Testis (tissue), 3 donors: Measurements from ENCODE around the gene ZCCHC14. TPM values are rescaled to one million over a fixed set of nuclear protein-coding genes. Genes with fewer than 3 reads are reported as not detected.

Experiments used
- DNase-seq: peaks from one replicate; pipeline ENCODE4 v3.0.0-alpha.2; 2019
- H3K27ac ChIP-seq, 2 donors: fragments of 200-600 bp; sonication (generic); one replicate each; pipeline ENCODE4 v1.5.1; 2019
- H3K27me3 ChIP-seq: fragments of 200-600 bp; sonication (generic); one replicate; pipeline ENCODE4 v1.5.1; 2019
- H3K36me3 ChIP-seq: fragments of 200-600 bp; sonication (generic); one replicate; pipeline ENCODE4 v1.5.1; 2017; ENCODE audit warnings: low read depth; ENCODE audit errors: missing control alignments
- H3K4me1 ChIP-seq: fragments of 200-600 bp; sonication (generic); one replicate; pipeline ENCODE4 v1.5.1; 2019
- H3K4me3 ChIP-seq, 2 donors: fragments of 200-600 bp; sonication (generic); one replicate each; pipeline ENCODE4 v1.5.1; 2017 to 2019
- H3K9me3 ChIP-seq: fragments of 200-600 bp; sonication (generic); one replicate; pipeline ENCODE4 v1.5.1; 2017
- CTCF ChIP-seq, 3 experiments: fragments of 450-650 bp in 2 of 3; fragments of 200-600 bp in 1 of 3; sonication (generic) in 1 of 3; IDR thresholded peaks; one replicate each; pipeline ENCODE4 v1.5.1; 2016 to 2019; ENCODE audit warnings: antibody characterized with exemption in 3 of 3, mild to moderate bottlenecking in 2 of 3, moderate library complexity in 1 of 3
- POLR2A ChIP-seq: fragments of 450-650 bp; IDR thresholded peaks from one replicate; pipeline ENCODE4 v1.6.1; 2017; ENCODE audit warnings: antibody characterized with exemption, mild to moderate bottlenecking, moderate library complexity
- WGBS, 2 donors: methylation state at CpG; one replicate each; pipeline ENCODE4 v1.1.5; 2018; 5-methylcytosine and 5-hydroxymethylcytosine counted together
- intact Hi-C: fragments of 100-400 bp; cut with DNase I; formaldehyde crosslinking; loops from one replicate; pipeline ENCODE4 v1.15.1; 2023; ENCODE audit warnings: low total_unique reads
- polyA plus RNA-seq: library from polyadenylated mRNA; stranded (reverse); fragments of 350-450 nt; fragmentation: Illumina TruSeq; extraction: RNeasy Lipid Tissue Mini Kit (QIAGEN cat#74804); gene quantifications from one replicate; pipeline ENCODE4 v1.2.3, GENCODE V29; 2014; ENCODE audit warnings: low read depth, low replicate concordance; ENCODE audit not compliant: insufficient read depth
- total RNA-seq, 2 donors: library from RNA; depleted of rRNA; stranded (reverse); fragments of >200 nt; gene quantifications; one replicate each; pipeline ENCODE4 v1.2.3, GENCODE V29; 2016

ZCCHC14 gene
- total and polyA plus RNA-seq, 3 donors from 2014 or later, result 82.3 to 130 (median 94.0) TPM

DNA sequence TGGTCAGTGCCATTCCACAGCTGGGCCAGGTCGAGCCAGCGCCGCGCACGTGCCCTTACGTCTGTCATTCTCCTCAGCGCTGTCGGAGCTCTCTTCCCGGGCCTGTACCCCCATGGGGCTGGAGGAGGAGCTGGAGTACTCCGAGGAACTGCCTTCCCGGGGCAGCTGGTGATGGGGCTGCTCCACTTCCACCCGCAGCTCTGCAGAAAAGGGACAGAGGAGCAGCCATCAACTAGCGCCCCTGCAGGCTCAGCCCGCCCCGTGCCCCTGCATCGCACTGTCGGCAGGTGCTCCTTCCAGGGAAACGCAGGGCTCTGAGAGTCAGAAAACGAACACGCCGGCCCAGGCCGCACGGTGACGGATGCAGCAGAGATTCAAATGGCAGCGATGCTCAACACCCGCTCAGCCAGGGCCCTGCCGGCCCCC, 79.8 kb downstream of the ZCCHC14 start:
- H3K27me3 ChIP-seq, result no peaks in the 10 kb centered on the region
- WGBS, 2 donors, result 86 to 93% methylated on average over 8 to 27 of the region's 27 CpGs
- TF ChIP-seq CTCF (IDR thresholded peaks at IDR 0.05), result no peak
- TF ChIP-seq POLR2A, result no peak
- intact Hi-C loops, result loop anchor here (10.0 kb wide), 2 partner anchors 222 to 352 kb away; partner anchors contain the start of gene KLHDC4
- H3K27ac ChIP-seq, result no peak overlapping the region
- no peaks in the 10 kb centered on the region for H3K9me3 ChIP-seq
- H3K4me1 ChIP-seq, result no peaks in the 10 kb centered on the region
- no peak overlapping the region for H3K4me3 ChIP-seq
- DNase-seq, result no peak
- H3K36me3 ChIP-seq, result peaks cover 3% of the 10 kb centered on the region

DNA sequence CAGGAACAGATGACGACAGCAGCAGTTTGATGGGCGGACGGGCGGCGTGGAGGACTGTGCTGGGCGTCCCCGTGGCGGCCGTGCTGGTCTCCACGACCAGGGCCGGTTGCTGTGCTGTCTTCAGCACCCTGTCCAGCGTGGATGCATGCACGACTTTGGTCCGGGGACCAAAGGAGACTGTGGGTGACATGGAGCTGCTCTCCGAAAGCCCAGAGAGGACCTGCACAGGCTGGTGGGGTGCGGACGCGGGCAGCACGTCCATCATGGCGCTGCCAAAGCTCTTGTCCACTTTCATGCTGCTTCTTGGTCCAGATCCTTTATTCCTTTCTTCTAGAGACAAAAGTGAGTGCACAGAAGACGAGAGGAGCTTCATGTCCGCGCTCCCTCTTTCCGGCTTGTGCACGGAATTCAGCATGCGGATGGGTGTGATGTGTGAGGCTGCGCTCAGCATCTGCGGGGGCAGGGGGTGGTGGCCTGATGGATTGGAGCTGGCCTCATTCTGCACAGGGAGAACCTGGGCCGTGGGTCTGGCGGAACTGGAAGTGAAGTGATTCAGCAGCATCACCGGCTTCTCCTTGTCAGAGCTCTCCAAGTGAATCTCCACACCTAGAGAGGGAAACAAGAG, 80.3 kb downstream of the ZCCHC14 start:
- TF ChIP-seq CTCF (IDR thresholded peaks at IDR 0.05), result no peak
- no peak for TF ChIP-seq POLR2A
- Histone ChIP-seq H3K27ac (no peak overlapping the region), H3K9me3 (no peaks in the 10 kb centered on the region), H3K4me1 (no peaks in the 10 kb centered on the region), H3K36me3 (peaks cover 3% of the 10 kb centered on the region), H3K27me3 (no peaks in the 10 kb centered on the region), H3K4me3 (no peak overlapping the region)
- intact Hi-C loops, result loop anchor here (10.0 kb wide), 2 partner anchors 222 to 352 kb away; partner anchors contain the start of gene KLHDC4
- no peak for DNase-seq
- WGBS, 2 donors, result 88 to 89% methylated on average over 30 to 31 of the region's 31 CpGs

- H3K4me3 ChIP-seq, result no peak overlapping the region
- WGBS, 2 donors, result 93% methylated on average over 29 to 45 of the region's 49 CpGs
- H3K4me1 ChIP-seq, result no peaks in the 10 kb centered on the region
- DNase-seq, result no peak
- H3K27ac ChIP-seq, result no peak overlapping the region
- no peaks in the 10 kb centered on the region for H3K9me3 ChIP-seq
- H3K36me3 ChIP-seq, result peaks cover 3% of the 10 kb centered on the region
- H3K27me3 ChIP-seq, result no peaks in the 10 kb centered on the region
- no peak for TF ChIP-seq CTCF (IDR thresholded peaks at IDR 0.05)
- no peak for TF ChIP-seq POLR2A
- intact Hi-C loops, result loop anchor here (10.0 kb wide), 2 partner anchors 223 to 353 kb away; partner anchors contain the start of gene KLHDC4
Measured at GRCh38 chr16:87411375-87412271, 81.2 kb downstream of the ZCCHC14 start.

GRCh38 chr16:87410968-87411367, 81.9 kb downstream of the ZCCHC14 start:
- TF ChIP-seq POLR2A, result no peak
- no peak for TF ChIP-seq CTCF (IDR thresholded peaks at IDR 0.05)
- intact Hi-C loops, result loop anchor here (10.0 kb wide), 2 partner anchors 224 to 354 kb away; partner anchors contain the start of gene KLHDC4
- Histone ChIP-seq H3K27ac (no peak overlapping the region), H3K27me3 (no peaks in the 10 kb centered on the region), H3K36me3 (peaks cover 3% of the 10 kb centered on the region), H3K4me3 (no peak overlapping the region), H3K4me1 (no peaks in the 10 kb centered on the region), H3K9me3 (no peaks in the 10 kb centered on the region)
- WGBS, 2 donors, result 82 to 83% methylated on average over 13 to 14 of the region's 14 CpGs
- no peak for DNase-seq
